HepG2 (cell line): ENCODE data around the gene CYSLTR2. TPM values are rescaled to one million over a fixed set of nuclear protein-coding genes. Genes with fewer than 3 reads are reported as not detected.

ENCODE experiments used
- ATAC-seq: fragments of 200-7000 bp; cut with Tn5 transposase; 3 replicates; pipeline ENCODE4 v1.9.1; 2020; ENCODE audit warnings: mild to moderate bottlenecking, moderate library complexity
- BruUV-seq: library from RNA; stranded (reverse); fragments of 400-500 nt; replicated peaks from 2 replicates; lab custom pipeline; 2021; lab: Mats Ljungman, UMichigan
- CTCF ChIA-PET: fragments of 300-600 bp; formaldehyde crosslinking; extraction: SDS; loops from one replicate; lab custom pipeline; 2021; ENCODE audit warnings: low total read pairs, inconsistent platforms, low intra/inter-chr PET ratio; lab: Yijun Ruan, JAX
- POLR2A ChIA-PET: fragments of 350-600 bp; sonication (Branson Sonifier 250); formaldehyde crosslinking; loops from one replicate; lab custom pipeline; 2020; ENCODE audit warnings: antibody characterized with exemption, inconsistent platforms; lab: Yijun Ruan, JAX
- DNase-seq: peaks from one replicate; pipeline ENCODE4 v3.0.0-alpha.2; 2015; ENCODE audit warnings: low spot score
- FAIRE-seq: peaks from 3 replicates; lab custom pipeline; 2011; peaks lifted over from hg19 to GRCh38; lab: Jason Lieb, UNC
- H2AFZ ChIP-seq: one replicate; pipeline ENCODE4 v1.6.1; 2011; ENCODE audit warnings: low read length, inconsistent platforms
- H3K27ac ChIP-seq: fragments of 300-600 bp; 3 replicates; pipeline ENCODE4 v1.8.0; 2011; ENCODE audit warnings: mixed run types, mild to moderate bottlenecking, mixed read lengths, low read length, inconsistent platforms; ENCODE audit not compliant: insufficient read depth; ENCODE audit errors: extremely low read length
- H3K27me3 ChIP-seq, 2 experiments: fragments of 200-600 bp in 1 of 2; 2 replicates in 1 of 2; 3 replicates in 1 of 2; pipeline versions ENCODE4 v1.6.0 to v1.8.0; 2011; ENCODE audit warnings: low read length in 2 of 2, mild to moderate bottlenecking in 2 of 2, moderate library complexity in 2 of 2, inconsistent platforms in 1 of 2; ENCODE audit not compliant: insufficient read depth in 2 of 2, control insufficient read depth in 1 of 2
- H3K36me3 ChIP-seq, 2 experiments: fragments of 200-600 bp in 1 of 2; replicated peaks in 1 of 2; 2 replicates in 1 of 2; 3 replicates in 1 of 2; pipeline versions ENCODE4 v1.5.1 to v1.8.0; 2011; ENCODE audit warnings: low read length in 2 of 2, inconsistent platforms in 1 of 2; ENCODE audit not compliant: insufficient read depth in 2 of 2, control insufficient read depth in 1 of 2
- H3K4me1 ChIP-seq: 2 replicates; pipeline ENCODE4 v1.5.1; 2012; ENCODE audit warnings: low read length, inconsistent platforms; ENCODE audit not compliant: insufficient read depth
- H3K4me2 ChIP-seq: 2 replicates; pipeline ENCODE4 v1.6.0; 2011; ENCODE audit warnings: low read depth, low read length, inconsistent platforms
- H3K4me3 ChIP-seq, 3 experiments: fragments of 200-600 bp in 1 of 3; sonication (generic), shearing (Covaris generic) in 1 of 3; replicated peaks in 1 of 3; 2 replicates each; pipeline ENCODE4 v1.5.1; 2011 to 2016; ENCODE audit warnings: low read length in 3 of 3, inconsistent platforms in 2 of 3, low read depth in 2 of 3, mild to moderate bottlenecking in 2 of 3, control low read depth in 1 of 3, mixed read lengths in 1 of 3; ENCODE audit not compliant: insufficient read depth in 1 of 3
- H3K79me2 ChIP-seq: one replicate; pipeline ENCODE4 v1.6.1; 2011; ENCODE audit warnings: low read length, inconsistent platforms; ENCODE audit not compliant: insufficient read depth
- H3K9ac ChIP-seq: 2 replicates; pipeline ENCODE4 v1.6.0; 2011; ENCODE audit warnings: mild to moderate bottlenecking, low read depth, low read length, inconsistent platforms; ENCODE audit not compliant: insufficient read depth
- H3K9me3 ChIP-seq: 2 replicates; pipeline ENCODE4 v1.5.1; 2012; ENCODE audit warnings: mild to moderate bottlenecking, low read length
- H4K20me1 ChIP-seq: 2 replicates; pipeline ENCODE4 v1.6.0; 2011; ENCODE audit warnings: inconsistent platforms, mild to moderate bottlenecking, low read length, moderate library complexity; ENCODE audit not compliant: insufficient read depth
- HMG20A ChIP-seq: IDR thresholded peaks from 2 replicates; pipeline ENCODE4 v1.6.1; 2016; ENCODE audit warnings: borderline replicate concordance
- MAFF ChIP-seq: IDR thresholded peaks from 2 replicates; pipeline ENCODE4 v1.6.1; 2011; ENCODE audit warnings: low read depth, low read length, improper control_type of control experiment
- MAFK ChIP-seq, 2 experiments: IDR thresholded peaks in 1 of 2; conservative IDR thresholded peaks in 1 of 2; 2 replicates each; pipeline ENCODE4 v1.6.1; 2011; ENCODE audit warnings: improper control_type of control experiment in 2 of 2, low read length in 2 of 2
- MLX ChIP-seq: IDR thresholded peaks from 2 replicates; pipeline ENCODE4 v1.6.1; 2016
- SATB2 ChIP-seq: sonication (generic); formaldehyde crosslinking; IDR thresholded peaks from 2 replicates; pipeline ENCODE4 v1.5.0; 2020; ENCODE audit warnings: missing genetic modification reagents
- TEAD2 ChIP-seq: sonication (generic); formaldehyde crosslinking; IDR thresholded peaks from 2 replicates; pipeline ENCODE4 v1.9.0; 2021; ENCODE audit warnings: missing genetic modification reagents
- ZNF12 ChIP-seq: sonication (generic); formaldehyde crosslinking; IDR thresholded peaks from 2 replicates; pipeline ENCODE4 v1.5.0; 2020; ENCODE audit warnings: missing genetic modification reagents
- ZNF256 ChIP-seq: sonication (generic); formaldehyde crosslinking; conservative IDR thresholded peaks from 2 replicates; pipeline ENCODE4 v1.4.0; 2020; ENCODE audit warnings: missing genetic modification reagents
- ZNF331 ChIP-seq: sonication (generic); formaldehyde crosslinking; IDR thresholded peaks from 2 replicates; pipeline ENCODE4 v1.4.0; 2020; ENCODE audit warnings: missing genetic modification reagents
- ZNF558 ChIP-seq: sonication (generic); formaldehyde crosslinking; IDR thresholded peaks from 2 replicates; pipeline ENCODE4 v1.9.0; 2022; ENCODE audit warnings: mild to moderate bottlenecking, missing genetic modification reagents, borderline replicate concordance
- ZNF75D ChIP-seq: sonication (generic); formaldehyde crosslinking; IDR thresholded peaks from 2 replicates; pipeline ENCODE4 v1.8.1; 2023; ENCODE audit warnings: missing genetic modification reagents, mild to moderate bottlenecking, borderline replicate concordance
- ZUFSP ChIP-seq: sonication (generic); formaldehyde crosslinking; IDR thresholded peaks from 2 replicates; pipeline ENCODE4 v1.9.0; 2021; ENCODE audit warnings: missing genetic modification reagents, mild to moderate bottlenecking, borderline replicate concordance
- WGBS: methylation state at CpG from one replicate; pipeline ENCODE4 v1.1.6; 2017; ENCODE audit warnings: low lambda C conversion rate; 5-methylcytosine and 5-hydroxymethylcytosine counted together
- in situ Hi-C: cut with HindIII; loops from 2 replicates; pipeline ENCODE4 v1.10.0; 2017; ENCODE audit warnings: low pct_unique_long_range_greater_than_20kb; ENCODE audit not compliant: extremely low pct_ligation_motif_present
- intact Hi-C: fragments of 100-400 bp; cut with micrococcal nuclease; formaldehyde crosslinking; loops from one replicate; pipeline ENCODE4 v1.10.0; 2022; ENCODE audit not compliant: unreplicated experiment
- polyA plus RNA-seq, 8 experiments: library from polyadenylated mRNA; depleted of rRNA in 3 of 8; stranded (reverse) in 7 of 8; unstranded in 1 of 8; fragments of >200 nt; fragmentation: Illumina TruSeq in 4 of 8; extraction: Trizol in 4 of 8; gene quantifications; 2 replicates each; pipeline versions ENCODE4 v1.2.1 to v1.2.3, GENCODE V29; 2011 to 2016; ENCODE audit warnings: low read depth in 4 of 8, missing spikeins in 1 of 8, mixed read lengths in 1 of 8; ENCODE audit not compliant: insufficient read depth in 1 of 8
- total RNA-seq, 5 experiments: library from RNA; depleted of rRNA; stranded (reverse); fragments of >200 nt; fragmentation: Illumina TruSeq; extraction: Trizol; gene quantifications; 2 replicates each; pipeline ENCODE4 v1.2.3, GENCODE V29; 2016; ENCODE audit warnings: low read depth in 1 of 5

Gene CYSLTR2
- total and polyA plus RNA-seq, 2 of the 13 experiments (the other 11 are each of a cell fraction or from before 2014, with no cell fraction given): not detected

GRCh38 chr13:48733739-48734335 is 80.1 kb downstream of the CYSLTR2 start:
- no peaks in the 10 kb centered on the region for H3K4me1 ChIP-seq
- no TSS peak for BruUV-seq
- H4K20me1 ChIP-seq: no peaks in the 10 kb centered on the region
- H3K9me3 ChIP-seq: no peaks in the 10 kb centered on the region
- H3K4me2 ChIP-seq: no peak overlapping the region
- ATAC-seq (no peak), FAIRE-seq (no peak), DNase-seq (no peak)
- H2AFZ ChIP-seq: no peak overlapping the region
- intact Hi-C loops: no loop called here
- H3K27ac ChIP-seq: no peak overlapping the region
- H3K79me2 ChIP-seq: no peaks in the 10 kb centered on the region
- in situ Hi-C loops: loop anchor here (5.0 kb wide), 1 partner anchor 137 kb away; no protein-coding TSS in a partner anchor
- H3K4me3 ChIP-seq: no peak overlapping the region
- H3K9ac ChIP-seq: no peak overlapping the region
- 62% methylated on average over 5 of the region's 5 CpGs for WGBS
- H3K36me3 ChIP-seq: no peaks in the 10 kb centered on the region
- H3K27me3 ChIP-seq: peaks cover 0 to 10% of the 10 kb centered on the region in 2 experiments; a peak in 1 of 5 replicates
- TF ChIP-seq MAFF (0 out of 2 replicates have a peak, but pooled peaks have one; percentile 34), MAFK (conservative IDR thresholded peaks at IDR 0.05 in 1 of 2, IDR thresholded peaks at IDR 0.05 in 1 of 2; ENCODE audit: low read length in 2 of 2) (peak; percentile 16 to 22; a peak in 1 of 4 replicates), ZNF12 (CRISPR knock-in tag) (peak; percentile 97), ZNF331 (CRISPR knock-in tag) (no peak)
- POLR2A ChIA-PET: no interaction called here
- CTCF ChIA-PET: no interaction called here

- TF ChIP-seq ZNF75D (CRISPR knock-in tag): no peak
- TF ChIP-seq ZUFSP: no peak
- TF ChIP-seq ZNF256 (CRISPR knock-in tag): no peak
- TF ChIP-seq TEAD2 (CRISPR knock-in tag): no peak
- TF ChIP-seq SATB2 (CRISPR knock-in tag): no peak
- TF ChIP-seq HMG20A: no peak
- no peak for TF ChIP-seq MLX (CRISPR knock-in tag)
- TF ChIP-seq ZNF558 (CRISPR knock-in tag): no peak
- CTCF ChIA-PET: no interaction called here
- Histone ChIP-seq H4K20me1 (no peaks in the 10 kb centered on the region), H2AFZ (no peak overlapping the region), H3K4me1 (no peaks in the 10 kb centered on the region), H3K9ac (no peak overlapping the region), H3K27ac (no peak overlapping the region), H3K4me2 (no peak overlapping the region), H3K9me3 (no peaks in the 10 kb centered on the region), H3K4me3 (no peak overlapping the region), H3K36me3 (no peaks in the 10 kb centered on the region), H3K27me3 (peaks cover 0 to 10% of the 10 kb centered on the region in 2 experiments; a peak in 1 of 5 replicates), H3K79me2 (no peaks in the 10 kb centered on the region)
- FAIRE-seq: no peak
- no peak for DNase-seq
- no TSS peak for BruUV-seq
- POLR2A ChIA-PET: no interaction called here
- 2% methylated on average over 3 of the region's 3 CpGs for WGBS
- in situ Hi-C loops: no loop called here
- no peak for ATAC-seq
- intact Hi-C loops: no loop called here
Observed at GRCh38 chr13:48735571-48735970, 81.8 kb downstream of the CYSLTR2 start.
